IMR-90 (cell line): ENCODE results near the gene SLC7A4. TPM values are rescaled to one million over a fixed set of nuclear protein-coding genes. Genes with fewer than 3 reads are reported as not detected.

Experiments used
- ATAC-seq: fragments of 200-7000 bp; cut with Tn5 transposase; 2 replicates; pipeline ENCODE4 v1.9.1; 2020; ENCODE audit warnings: low read depth, mild to moderate bottlenecking, moderate library complexity
- BruUV-seq: library from RNA; stranded (reverse); fragments of 400-500 nt; replicated peaks from 2 replicates; lab custom pipeline; 2021; lab: Mats Ljungman, UMichigan
- CTCF ChIA-PET: fragments of 300-600 bp; formaldehyde crosslinking; extraction: SDS; loops from one replicate; lab custom pipeline; 2021; ENCODE audit warnings: antibody characterized with exemption; lab: Yijun Ruan, JAX
- POLR2A ChIA-PET: fragments of 300-600 bp; sonication (Branson Sonifier 250); formaldehyde crosslinking; loops from one replicate; lab custom pipeline; 2022; ENCODE audit warnings: antibody characterized with exemption; ENCODE audit not compliant: unreplicated experiment; lab: Charles Lee
- DNase-seq: peaks from one replicate; pipeline ENCODE4 v3.0.0; 2013
- H2AFZ ChIP-seq: replicated peaks from 2 replicates; pipeline ENCODE3; 2013; ENCODE audit warnings: low read length, mild to moderate bottlenecking; ENCODE audit not compliant: poor library complexity
- H2AK5ac ChIP-seq: 2 replicates; pipeline ENCODE4 v1.6.1; 2013; ENCODE audit warnings: low read depth, low read length, inconsistent platforms
- H2AK9ac ChIP-seq: replicated peaks from 2 replicates; pipeline ENCODE3; 2013; ENCODE audit warnings: mild to moderate bottlenecking, low read depth, low read length, moderate library complexity; ENCODE audit not compliant: poor library complexity
- H2BK120ac ChIP-seq: 2 replicates; pipeline ENCODE4 v1.6.1; 2013; ENCODE audit warnings: low read depth, low read length, inconsistent platforms
- H2BK15ac ChIP-seq: 3 replicates; pipeline ENCODE4 v1.6.1; 2013; ENCODE audit warnings: low read depth, low read length, inconsistent platforms
- H2BK20ac ChIP-seq: 2 replicates; pipeline ENCODE4 v1.6.1; 2013; ENCODE audit warnings: low read depth, mild to moderate bottlenecking, inconsistent platforms, low read length, moderate library complexity
- H2BK5ac ChIP-seq: 2 replicates; pipeline ENCODE4 v1.6.1; 2013; ENCODE audit warnings: mild to moderate bottlenecking, low read depth, low read length, inconsistent platforms; ENCODE audit not compliant: poor library complexity, severe bottlenecking
- H3K14ac ChIP-seq: replicated peaks from 2 replicates; pipeline ENCODE4 v1.6.1; 2013; ENCODE audit warnings: low read depth, low read length, inconsistent platforms
- H3K18ac ChIP-seq: 2 replicates; pipeline ENCODE4 v1.6.1; 2013; ENCODE audit warnings: low read depth, low read length, control low read depth
- H3K23ac ChIP-seq: 2 replicates; pipeline ENCODE4 v1.6.1; 2013; ENCODE audit warnings: low read depth, low read length, inconsistent platforms
- H3K27ac ChIP-seq: 2 replicates; pipeline ENCODE4 v1.5.1; 2013; ENCODE audit warnings: mild to moderate bottlenecking, control low read depth, low read length; ENCODE audit not compliant: insufficient read depth
- H3K27me3 ChIP-seq: 2 replicates; pipeline ENCODE4 v1.6.1; 2013; ENCODE audit warnings: low read length; ENCODE audit not compliant: control insufficient read depth, insufficient read depth
- H3K36me3 ChIP-seq: 2 replicates; pipeline ENCODE4 v1.6.1; 2013; ENCODE audit warnings: low read length, mixed read lengths; ENCODE audit not compliant: control insufficient read depth, insufficient read depth
- H3K4ac ChIP-seq: 2 replicates; pipeline ENCODE4 v1.6.1; 2013; ENCODE audit warnings: low read depth, low read length, inconsistent platforms
- H3K4me1 ChIP-seq: 2 replicates; pipeline ENCODE4 v1.6.1; 2013; ENCODE audit warnings: low read length, mixed read lengths; ENCODE audit not compliant: control insufficient read depth, insufficient read depth
- H3K4me2 ChIP-seq: 2 replicates; pipeline ENCODE4 v1.6.1; 2013; ENCODE audit warnings: low read depth, mild to moderate bottlenecking, control low read depth, low read length, moderate library complexity
- H3K4me3 ChIP-seq: 2 replicates; pipeline ENCODE4 v1.5.1; 2013; ENCODE audit warnings: low read depth, mild to moderate bottlenecking, control low read depth, low read length, moderate library complexity; ENCODE audit not compliant: insufficient read depth
- H3K56ac ChIP-seq: 2 replicates; pipeline ENCODE4 v1.6.1; 2013; ENCODE audit warnings: low read length, inconsistent platforms; ENCODE audit not compliant: insufficient read depth; ENCODE audit errors: extremely low read depth
- H3K79me1 ChIP-seq, 2 experiments: 2 replicates each; pipeline ENCODE4 v1.6.1; 2013; ENCODE audit warnings: low read length in 2 of 2, inconsistent platforms in 1 of 2, low read depth in 1 of 2
- H3K9ac ChIP-seq: 2 replicates; pipeline ENCODE4 v1.6.1; 2013; ENCODE audit warnings: low read depth, low read length, control low read depth
- H3K9me1 ChIP-seq: 2 replicates; pipeline ENCODE4 v1.6.1; 2013; ENCODE audit warnings: low read length, inconsistent platforms; ENCODE audit not compliant: insufficient read depth
- H3K9me3 ChIP-seq: 2 replicates; pipeline ENCODE4 v1.6.1; 2013; ENCODE audit warnings: low read length; ENCODE audit not compliant: control insufficient read depth, insufficient read depth
- H4K20me1 ChIP-seq: 2 replicates; pipeline ENCODE4 v1.6.1; 2013; ENCODE audit warnings: low read length, inconsistent platforms; ENCODE audit not compliant: insufficient read depth
- H4K5ac ChIP-seq: 2 replicates; pipeline ENCODE4 v1.6.1; 2013; ENCODE audit warnings: mild to moderate bottlenecking, low read depth, low read length, control low read depth
- H4K8ac ChIP-seq, 2 experiments: 2 replicates each; pipeline ENCODE4 v1.6.1; 2013; ENCODE audit warnings: low read depth in 2 of 2, low read length in 2 of 2, control low read depth in 1 of 2, inconsistent platforms in 1 of 2
- H4K91ac ChIP-seq: 2 replicates; pipeline ENCODE4 v1.6.1; 2013; ENCODE audit warnings: low read depth, low read length, inconsistent platforms; ENCODE audit not compliant: insufficient read depth
- BHLHE40 ChIP-seq: fragments of 150-350 bp; IDR thresholded peaks from 2 replicates; pipeline ENCODE4 v1.6.1; 2016; ENCODE audit warnings: mild to moderate bottlenecking, low read depth, low read length
- CEBPB ChIP-seq: IDR thresholded peaks from 2 replicates; pipeline ENCODE4 v1.6.1; 2012; ENCODE audit warnings: low read depth, low read length, improper control_type of control experiment
- CHD1 ChIP-seq: IDR thresholded peaks from 2 replicates; pipeline ENCODE4 v1.6.1; 2012; ENCODE audit warnings: low read depth, low read length, improper control_type of control experiment
- CTCF ChIP-seq: conservative IDR thresholded peaks from 2 replicates; pipeline ENCODE4 v1.5.1; 2012; ENCODE audit warnings: mild to moderate bottlenecking, low read depth, low read length, improper control_type of control experiment
- ELK1 ChIP-seq: fragments of 150-350 bp; IDR thresholded peaks from 2 replicates; pipeline ENCODE4 v1.6.1; 2016; ENCODE audit warnings: low read depth, mild to moderate bottlenecking, low read length, moderate library complexity, borderline replicate concordance
- FOS ChIP-seq: fragments of 150-350 bp; IDR thresholded peaks from 2 replicates; pipeline ENCODE4 v1.6.1; 2016; ENCODE audit warnings: low read depth, low read length
- MAFK ChIP-seq: IDR thresholded peaks from 2 replicates; pipeline ENCODE4 v1.6.1; 2012; ENCODE audit warnings: low read depth, low read length, improper control_type of control experiment
- MAZ ChIP-seq: IDR thresholded peaks from 2 replicates; pipeline ENCODE4 v1.6.1; 2012; ENCODE audit warnings: low read depth, mild to moderate bottlenecking, low read length, improper control_type of control experiment, moderate library complexity, borderline replicate concordance
- MXI1 ChIP-seq: IDR thresholded peaks from 2 replicates; pipeline ENCODE4 v1.6.1; 2012; ENCODE audit warnings: low read depth, mild to moderate bottlenecking, low read length, moderate library complexity, borderline replicate concordance
- NFE2L2 ChIP-seq: fragments of 150-350 bp; IDR thresholded peaks from 2 replicates; pipeline ENCODE4 v1.6.1; 2016; ENCODE audit warnings: low read depth, mild to moderate bottlenecking, low read length
- POLR2A ChIP-seq: IDR thresholded peaks from 2 replicates; pipeline ENCODE4 v1.6.1; 2012; ENCODE audit warnings: mild to moderate bottlenecking, low read depth, low read length
- RAD21 ChIP-seq: IDR thresholded peaks from 2 replicates; pipeline ENCODE4 v1.6.1; 2012; ENCODE audit warnings: low read length, improper control_type of control experiment
- RCOR1 ChIP-seq: IDR thresholded peaks from 2 replicates; pipeline ENCODE4 v1.6.1; 2012; ENCODE audit warnings: mild to moderate bottlenecking, low read length, improper control_type of control experiment; ENCODE audit not compliant: insufficient replicate concordance
- RFX5 ChIP-seq: IDR thresholded peaks from 2 replicates; pipeline ENCODE4 v1.8.0; 2012; ENCODE audit warnings: low read depth, mild to moderate bottlenecking, low read length, moderate library complexity
- SMC3 ChIP-seq: fragments of 150-350 bp; IDR thresholded peaks from 2 replicates; pipeline ENCODE4 v1.6.1; 2016; ENCODE audit warnings: low read depth, mild to moderate bottlenecking, antibody characterized with exemption, low read length, moderate library complexity
- USF2 ChIP-seq: fragments of 150-350 bp; IDR thresholded peaks from 2 replicates; pipeline ENCODE4 v1.6.1; 2017; ENCODE audit warnings: mild to moderate bottlenecking, antibody characterized with exemption, low read length, low read depth
- WGBS, 2 experiments: methylation state at CpG; one replicate each; pipeline versions ENCODE4 v1.1.5 to v1.1.7; 2013; ENCODE audit warnings: missing lambda C conversion rate in 2 of 2; ENCODE audit not compliant: insufficient read length in 1 of 2; ENCODE audit errors: extremely low coverage in 2 of 2; 5-methylcytosine and 5-hydroxymethylcytosine counted together
- dilution Hi-C: fragments of 300-500 bp; cut with HindIII; formaldehyde crosslinking; loops from one replicate; pipeline ENCODE4 v1.14.3; 2018; ENCODE audit warnings: low sequenced_read_pairs; ENCODE audit not compliant: unreplicated experiment
- in situ Hi-C: fragments of 300-500 bp; cut with MboI; formaldehyde crosslinking; loops from 3 replicates; pipeline ENCODE4 v1.14.3; 2019; ENCODE audit warnings: low sequenced_read_pairs, inconsistent platforms, mixed read lengths
- intact Hi-C: fragments of 100-400 bp; cut with micrococcal nuclease; formaldehyde crosslinking; loops from 2 replicates; pipeline ENCODE4 v1.10.0; 2022
- polyA plus RNA-seq, 3 experiments: library from polyadenylated mRNA; depleted of rRNA; stranded (reverse); fragments of >200 nt; gene quantifications; 2 replicates each; pipeline ENCODE4 v1.2.3, GENCODE V29; 2012; ENCODE audit warnings: low replicate concordance in 1 of 3
- total RNA-seq: library from RNA; depleted of rRNA; stranded (reverse); fragments of >200 nt; gene quantifications from 2 replicates; pipeline ENCODE4 v1.2.3, GENCODE V29; 2012

The SLC7A4 gene
- total and polyA plus RNA-seq, 2 of the 4 experiments (the other 2 are of a cell fraction), result 0.03 TPM; not detected in 1

GRCh38 chr22:21031545-21032036 lies 770 bp downstream of the SLC7A4 start:
- Histone ChIP-seq H3K4me1 (peaks cover 3% of the 10 kb centered on the region; the same call in 1 of the 2 replicates), H2BK20ac (no peak overlapping the region), H3K4me2 (no peak overlapping the region), H3K18ac (no peak overlapping the region), H2AK9ac (no peak overlapping the region), H2BK5ac (no peak overlapping the region), H3K36me3 (no peaks in the 10 kb centered on the region), H2BK120ac (no peak overlapping the region), H3K9ac (no peak overlapping the region), H3K14ac (no peak overlapping the region), H3K27ac (no peak overlapping the region), H2AK5ac (no peak overlapping the region), H3K4ac (no peak overlapping the region), H4K5ac (no peak overlapping the region), H3K79me1 (no peaks in the 10 kb centered on the region), H4K8ac (no peak overlapping the region), H3K23ac (no peak overlapping the region), H3K4me3 (no peak overlapping the region), H4K91ac (no peak overlapping the region), H4K20me1 (no peaks in the 10 kb centered on the region), H2BK15ac (no peak overlapping the region), H3K56ac (no peak overlapping the region), H3K27me3 (peaks cover 34% of the 10 kb centered on the region), H2AFZ (no peak overlapping the region), H3K9me1 (no peaks in the 10 kb centered on the region), H3K9me3 (no peaks in the 10 kb centered on the region)
- WGBS, 2 experiments, result 93% methylated on average over 8 of the region's 18 CpGs; no CpG with 5 or more reads in 1 of the 2 experiments
- DNase-seq, result no peak
- dilution Hi-C loops, result no loop called here
- no peak for ATAC-seq
- intact Hi-C loops, result no loop called here
- ChIA-PET POLR2A (no interaction called here), CTCF (no interaction called here)
- BruUV-seq, result no TSS peak
- in situ Hi-C loops, result no loop called here
- TF ChIP-seq NFE2L2 (no peak), RFX5 (no peak), RAD21 (no peak), BHLHE40 (no peak), POLR2A (no peak), FOS (no peak), MAZ (no peak), MAFK (no peak), USF2 (no peak), ELK1 (no peak), CHD1 (no peak), RCOR1 (no peak), MXI1 (no peak), CTCF (no peak), CEBPB (no peak), SMC3 (no peak)
